Stimulated activated CD8-positive, alpha-beta memory T cell treated with anti-CD3 and anti-CD28 coated beads, Interleukin-12 subunit alpha, Interleukin-12 subunit beta, amount 100 ng/mL, for 24 hours (primary cell): ENCODE measurements around the gene MSL3B.

Experiments
- DNase-seq: peaks from one replicate; pipeline ENCODE4 v3.0.0-alpha.2; 2020; ENCODE audit errors: extremely low read depth

Gene MSL3B

DNA sequence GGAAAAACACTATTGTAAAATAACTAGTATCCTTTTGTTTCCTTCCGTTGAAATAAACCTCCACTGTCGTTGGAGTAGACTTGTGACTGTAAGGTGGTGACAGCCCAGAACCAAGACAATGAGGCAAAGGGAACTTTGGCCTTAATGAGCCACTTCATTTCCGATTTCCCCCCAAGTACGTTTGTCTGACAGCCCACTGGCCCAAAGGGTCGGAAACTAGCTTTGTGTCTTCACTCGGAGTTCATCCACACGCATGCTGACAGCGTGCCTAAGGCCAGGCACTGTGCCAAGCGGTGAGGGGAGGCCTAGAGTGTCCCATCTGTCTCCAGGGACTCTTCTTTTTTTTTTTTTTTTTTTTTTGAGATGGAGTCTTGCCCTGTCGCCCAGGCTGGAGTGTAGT lies 34.8 kb downstream of the MSL3B start:
- DNase-seq = no peak

DNA sequence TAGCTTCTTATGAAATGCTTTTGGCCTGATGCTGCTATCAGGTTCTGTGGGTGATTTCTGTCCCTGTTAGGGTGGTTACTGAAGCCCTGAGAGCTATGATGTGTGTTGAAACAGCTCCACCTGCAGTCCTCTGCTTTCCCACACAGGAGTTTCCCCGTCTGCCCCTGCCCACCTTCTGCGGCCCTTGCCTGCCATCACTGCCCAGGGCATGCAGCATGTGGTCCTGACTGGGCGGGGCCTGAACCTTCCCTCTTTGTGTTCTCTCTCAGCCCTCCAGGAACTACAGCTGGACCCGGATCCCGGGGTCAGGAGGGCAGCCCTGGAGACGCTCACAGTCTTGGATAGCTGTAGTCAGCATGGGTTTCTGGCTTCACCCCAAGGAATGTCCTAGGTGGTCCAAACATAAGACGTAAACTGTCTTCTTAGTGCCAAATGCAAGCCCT lies 35.3 kb downstream of the MSL3B start:
- no peak for DNase-seq

DNA sequence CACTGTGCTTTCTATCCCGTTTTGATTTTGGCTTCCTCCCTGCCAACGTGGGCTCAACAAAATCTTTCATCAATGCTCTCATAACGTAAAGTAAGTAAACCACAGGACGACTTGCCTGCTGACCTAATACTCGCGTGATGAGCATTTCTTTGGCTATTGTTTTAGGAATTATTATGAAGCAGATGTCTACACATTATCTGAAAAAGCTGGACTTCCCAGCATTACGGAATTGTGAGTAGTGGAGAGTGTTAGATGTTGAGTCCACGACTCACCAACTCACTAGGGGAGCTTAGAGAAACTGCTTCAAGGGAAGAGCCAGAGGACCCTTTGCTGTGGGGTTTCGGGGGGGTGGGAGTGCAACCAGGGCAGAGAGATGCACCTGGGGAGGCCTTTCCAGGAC lies 35.8 kb downstream of the MSL3B start:
- no peak for DNase-seq

DNA sequence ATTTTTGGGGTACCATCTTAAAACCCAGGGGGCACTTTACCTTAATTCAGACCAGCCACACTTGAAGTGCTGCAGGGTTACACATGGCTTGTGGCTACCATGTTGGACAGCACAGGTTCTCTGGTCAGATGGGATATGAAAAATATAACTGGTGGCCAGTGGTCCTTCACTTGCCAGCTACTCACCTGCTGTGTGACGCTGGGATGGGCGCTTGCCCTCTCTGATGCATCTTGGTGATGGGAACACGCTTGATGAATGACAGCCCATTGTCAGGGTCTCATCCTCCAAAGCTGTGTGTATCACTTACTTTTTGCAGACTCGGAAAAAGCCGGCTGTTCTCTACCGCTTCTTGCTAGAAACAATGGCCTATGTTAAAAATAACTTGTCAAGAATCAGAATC lies 36.3 kb downstream of the MSL3B start:
- no peak for DNase-seq

DNA sequence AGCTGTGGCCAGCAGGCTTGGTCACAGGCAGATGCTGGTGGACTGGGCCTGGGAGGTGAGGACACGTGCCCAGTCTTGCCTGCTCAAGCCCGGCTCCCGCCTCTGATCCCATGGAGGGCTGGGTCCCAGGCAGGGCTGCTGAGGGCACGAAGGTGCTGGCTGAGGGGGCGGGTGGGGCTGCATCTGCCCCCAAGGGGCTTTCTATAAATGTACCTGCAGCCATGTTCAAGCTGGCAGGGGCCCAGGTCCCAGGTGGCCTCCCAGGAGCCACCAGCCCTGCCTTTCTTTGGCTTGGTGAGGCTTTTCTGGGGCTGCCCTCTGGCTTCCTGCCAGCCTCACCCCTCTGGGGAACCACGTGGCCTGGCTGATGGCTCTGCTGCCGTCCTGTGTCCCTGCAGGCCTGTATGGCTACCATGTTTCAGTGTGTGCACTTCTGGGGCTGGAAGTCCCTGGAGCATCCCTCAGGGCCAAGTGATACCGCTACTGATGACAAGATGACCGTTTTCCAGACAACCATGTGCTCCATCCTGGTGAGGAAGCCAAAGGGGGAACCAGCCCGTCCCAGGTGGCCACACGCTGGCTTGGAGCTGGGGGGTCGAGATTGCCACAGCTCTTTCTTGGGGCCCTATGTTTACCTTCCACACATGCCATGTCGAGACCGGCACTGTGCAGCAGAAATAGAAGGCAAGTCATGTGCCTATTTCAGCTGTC lies 37.0 kb downstream of the MSL3B start:
- no peak for DNase-seq

DNA sequence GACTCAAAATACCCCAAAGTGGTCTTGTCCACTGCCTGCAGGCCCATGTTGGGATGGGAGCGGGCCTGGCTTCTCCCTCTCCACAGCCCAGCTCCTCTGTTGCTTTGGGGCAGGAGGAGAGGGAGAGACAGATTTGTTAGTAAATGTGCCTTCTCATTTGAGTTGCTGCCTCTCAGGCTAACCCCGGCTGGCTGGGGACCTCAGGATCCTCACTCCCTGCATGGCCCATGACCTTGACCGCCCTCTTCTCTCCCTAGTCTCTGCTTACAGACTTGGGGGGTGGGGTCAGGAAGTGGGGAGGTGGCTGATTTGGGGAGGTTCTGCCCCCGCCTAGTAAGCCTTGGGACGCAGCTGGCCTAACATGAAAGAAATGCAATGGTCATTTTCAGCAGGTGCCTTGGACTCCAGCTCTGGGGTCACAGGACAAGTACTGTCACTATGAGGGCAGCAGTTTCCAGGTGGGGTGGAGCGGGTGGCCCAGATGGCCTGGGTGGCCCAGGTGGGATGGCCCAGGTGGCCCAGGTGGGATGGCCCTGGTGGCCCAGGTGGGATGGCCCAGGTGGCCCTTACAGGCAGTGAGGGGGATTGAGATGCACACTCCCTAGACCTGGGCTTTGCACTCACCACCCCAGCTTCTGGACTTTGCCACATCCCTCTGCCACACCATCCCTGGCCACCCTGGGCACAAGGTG lies 37.9 kb downstream of the MSL3B start:
- no peak for DNase-seq

DNA sequence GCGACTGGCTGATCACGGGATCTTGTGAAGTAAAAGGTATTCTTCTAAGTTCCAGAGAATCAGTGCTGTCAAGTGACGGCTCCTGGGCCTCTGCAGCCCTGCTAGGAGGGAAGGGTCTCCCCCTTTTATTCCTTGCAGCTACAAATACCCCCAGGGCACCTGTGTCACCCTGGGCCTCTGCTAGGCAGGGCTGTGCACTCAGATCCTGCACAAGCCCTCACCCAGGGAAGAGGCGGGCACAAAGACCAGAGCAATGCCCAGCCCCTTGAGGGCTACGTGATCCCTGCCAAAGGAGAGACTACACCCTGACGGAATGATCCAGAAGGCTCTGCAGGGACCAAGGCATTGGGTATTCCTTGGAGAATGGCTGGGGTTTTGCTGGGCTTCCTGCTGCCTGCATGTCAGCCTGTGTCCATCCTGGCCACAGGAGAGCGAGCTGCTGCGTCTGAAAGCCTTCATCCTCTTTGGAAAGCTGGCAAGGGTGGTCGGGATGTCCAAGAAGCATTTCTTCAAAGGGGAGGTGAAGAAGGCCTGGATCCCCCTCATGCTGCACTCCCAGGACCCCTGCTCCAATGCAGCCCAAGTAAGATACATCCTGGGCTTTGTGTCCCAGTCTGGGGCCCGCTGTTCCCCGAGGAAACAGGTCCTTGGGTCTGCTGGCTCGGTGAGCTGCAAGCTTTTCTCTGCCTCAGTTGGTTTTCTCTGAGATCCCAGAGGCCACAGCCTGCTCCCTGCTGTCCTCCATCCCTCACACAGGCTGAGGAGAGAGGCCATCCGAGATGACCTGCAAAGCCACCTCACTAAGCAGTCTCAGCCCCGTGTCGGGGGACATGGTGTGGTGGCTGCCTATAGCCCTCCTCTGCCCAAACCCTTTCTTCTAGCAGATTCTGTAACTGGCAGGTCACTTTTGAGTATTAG lies 38.7 kb downstream of the MSL3B start:
- DNase-seq = no peak

DNA sequence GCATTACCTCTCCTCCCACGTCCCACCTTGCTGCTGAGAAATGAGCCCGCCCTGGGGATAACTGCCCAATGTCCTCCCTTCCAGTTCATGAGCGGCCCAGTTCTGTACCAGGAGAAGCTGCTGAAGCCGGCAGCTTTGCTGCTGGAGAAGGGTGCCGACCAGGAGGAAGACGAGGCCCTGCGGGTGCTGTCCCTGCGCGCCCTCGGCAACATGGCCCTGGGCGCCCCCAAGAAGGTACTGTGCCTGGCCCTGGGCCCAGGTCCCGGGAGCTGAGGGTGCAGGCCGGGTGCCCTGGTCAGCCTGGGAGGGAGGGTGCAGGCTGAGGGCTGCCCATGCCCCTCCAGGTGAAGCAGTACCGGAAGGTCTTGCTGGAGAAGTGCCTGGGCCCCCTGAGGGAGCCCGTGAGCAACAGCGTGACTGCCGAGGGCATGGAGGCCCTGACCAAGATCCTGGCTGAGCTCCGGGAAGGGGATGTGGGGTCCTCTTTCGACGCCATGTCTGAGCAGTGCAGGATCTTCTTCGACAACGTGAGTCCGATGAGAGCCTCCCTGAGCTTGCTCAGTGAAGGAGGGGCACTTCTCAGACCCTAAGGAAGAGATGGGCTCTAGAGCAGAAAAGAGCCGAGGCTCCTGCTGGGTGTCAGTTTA lies 39.5 kb downstream of the MSL3B start:
- no peak for DNase-seq

DNA sequence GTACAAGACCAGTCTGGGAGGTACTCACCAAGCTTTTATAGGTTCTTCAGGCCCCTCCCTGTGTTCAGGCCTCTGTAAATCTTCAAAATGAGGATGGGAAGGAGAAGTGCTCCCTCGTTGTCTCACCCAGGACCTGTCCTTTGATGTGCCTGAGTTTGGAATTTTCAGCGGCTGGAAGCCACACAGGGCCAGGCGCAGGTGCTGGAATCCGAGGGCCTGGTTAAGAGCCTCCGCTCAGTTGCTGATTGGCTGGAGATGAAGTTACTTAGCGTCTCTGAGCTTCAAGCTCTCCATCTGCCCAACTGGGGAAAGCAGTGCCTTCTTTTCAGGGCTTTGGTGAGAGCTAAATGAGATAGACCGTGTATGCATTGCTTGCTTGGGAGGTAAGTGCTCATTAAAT lies 43.8 kb downstream of the MSL3B start:
- DNase-seq = no peak

DNA sequence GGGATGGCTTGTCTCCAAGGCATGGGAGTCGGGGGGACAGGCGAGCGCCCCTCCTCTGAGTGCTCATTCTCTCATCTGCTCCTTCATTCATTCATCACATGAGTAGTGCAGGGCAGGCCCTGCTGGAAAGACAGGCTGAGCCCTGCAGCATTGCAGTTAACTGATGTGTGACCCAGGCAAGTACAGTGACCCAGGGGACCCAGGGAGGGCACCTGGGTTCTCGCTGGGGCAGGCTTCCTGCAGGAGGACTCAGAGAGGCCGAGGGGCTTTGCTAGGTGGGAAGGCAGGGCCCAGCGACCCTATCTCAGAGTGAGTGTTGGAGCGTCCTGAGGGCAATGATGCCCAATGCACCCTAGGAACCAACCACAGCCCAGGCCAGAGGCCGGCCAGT lies 44.5 kb downstream of the MSL3B start:
- DNase-seq = no peak

DNA sequence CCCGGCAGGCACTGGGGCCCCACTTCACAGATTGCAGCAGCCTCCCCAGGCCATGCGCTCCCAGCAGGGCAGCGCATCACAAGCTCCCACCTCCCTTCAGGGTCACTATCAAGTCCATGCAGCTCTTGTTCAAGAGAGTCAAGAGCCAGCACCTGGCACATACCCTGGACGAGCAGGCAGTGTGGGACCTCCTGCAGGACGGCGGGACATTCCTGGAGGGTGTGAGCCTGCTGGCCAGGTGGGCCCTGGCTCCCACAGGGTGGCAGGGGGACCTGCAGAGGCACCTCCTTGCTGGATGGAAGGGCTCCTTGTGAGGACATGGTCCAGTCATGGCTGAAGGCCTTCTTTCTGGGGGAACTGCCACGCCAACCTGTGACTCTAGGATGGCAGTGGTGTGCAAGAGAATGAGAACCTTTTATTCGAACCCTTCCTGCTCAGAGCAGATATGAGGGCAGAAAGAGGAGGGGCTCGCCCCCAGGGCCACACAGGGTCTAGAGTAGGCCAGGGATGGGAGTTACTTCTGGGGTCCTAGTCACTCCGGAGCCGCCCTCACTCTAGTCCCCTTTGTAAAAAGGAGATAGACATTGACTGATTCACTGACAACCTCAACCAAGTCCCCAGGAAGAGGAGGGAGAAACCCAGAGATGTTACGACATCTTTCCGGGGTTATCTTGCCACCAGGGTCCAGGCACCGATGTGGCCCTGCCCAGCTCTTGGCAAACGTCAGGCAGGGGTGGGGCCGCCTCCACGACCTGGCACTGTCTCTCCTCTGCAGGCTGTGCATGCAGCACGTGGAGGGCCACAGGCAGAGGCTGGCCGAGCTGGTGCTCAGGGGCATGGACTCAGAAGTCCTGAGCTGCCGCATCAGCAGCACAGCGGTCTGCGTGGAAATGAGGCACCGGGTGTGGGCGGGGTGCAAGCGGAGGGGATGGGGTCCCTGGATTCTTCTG lies 45.1 kb downstream of the MSL3B start:
- no peak for DNase-seq

DNA sequence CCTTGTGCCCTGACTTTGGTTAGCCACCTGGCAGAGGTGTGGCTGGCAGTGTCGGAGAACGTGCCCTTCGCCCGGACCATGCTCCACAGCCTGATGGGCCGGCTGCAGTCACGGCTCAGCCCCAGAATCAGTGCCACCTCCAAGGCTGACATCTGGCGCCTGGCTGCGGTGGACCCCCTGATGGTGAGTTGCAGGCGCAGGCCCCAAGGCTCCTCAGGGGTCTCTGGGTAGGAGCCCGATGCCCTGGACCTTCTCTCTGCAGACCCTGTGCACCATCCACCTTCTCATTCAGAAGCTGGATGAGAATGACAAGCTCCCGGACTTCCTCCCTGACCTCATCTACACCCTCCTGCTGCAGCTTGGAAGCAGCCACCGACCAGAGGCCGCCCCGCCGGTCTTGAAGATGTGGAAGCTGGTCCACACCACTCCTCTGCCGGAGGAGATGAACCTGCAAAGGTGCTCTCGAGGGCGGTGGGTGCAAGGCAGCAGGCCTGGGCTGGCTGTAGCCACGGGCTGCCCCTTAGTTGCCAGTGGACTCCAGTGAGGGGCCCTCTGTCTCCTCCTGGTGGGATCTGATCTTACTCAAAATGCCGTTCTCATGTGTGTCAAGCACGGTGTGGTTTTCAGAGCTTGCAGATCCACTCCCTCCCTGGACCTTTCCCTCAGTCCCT lies 46.0 kb downstream of the MSL3B start:
- DNase-seq = no peak

DNA sequence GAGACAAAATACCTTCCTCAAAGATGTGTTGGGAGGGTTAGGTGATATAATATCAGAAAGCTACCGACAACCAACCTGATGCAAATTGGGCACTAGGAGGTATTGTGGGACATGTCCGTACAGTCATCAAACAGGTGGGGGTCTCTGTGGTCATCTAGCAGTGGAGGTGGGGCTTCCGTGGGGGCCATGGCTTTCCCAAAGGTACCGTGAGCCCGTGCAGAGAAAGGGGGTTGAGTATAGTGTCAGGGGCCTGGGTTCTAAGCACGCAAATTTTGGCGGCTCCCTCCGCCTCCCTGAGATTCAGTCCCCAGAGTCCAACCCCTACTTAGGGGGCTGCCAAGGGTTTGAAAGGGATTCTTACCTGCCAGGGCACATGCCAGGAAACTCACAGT lies 46.5 kb downstream of the MSL3B start:
- DNase-seq = no peak

DNA sequence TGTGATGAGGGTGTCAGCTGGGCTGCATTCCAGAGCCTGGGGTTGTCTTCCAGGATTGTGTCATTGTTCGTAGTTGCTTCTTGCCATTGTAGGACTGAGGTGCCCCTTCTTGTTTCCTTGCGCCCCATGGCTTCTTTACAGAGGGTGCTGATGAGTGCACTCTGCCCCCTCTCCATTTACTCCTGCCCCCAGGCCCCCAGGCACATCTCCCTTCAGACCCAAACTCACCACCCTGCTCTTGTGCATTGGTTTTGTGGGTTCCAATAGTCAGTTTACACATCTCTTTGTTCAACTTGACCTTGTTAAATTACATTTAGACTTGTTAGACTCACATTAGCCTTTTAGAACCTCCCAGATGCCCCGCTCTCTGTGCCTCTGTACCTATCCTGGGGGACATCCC lies 47.0 kb downstream of the MSL3B start:
- no peak for DNase-seq

DNA sequence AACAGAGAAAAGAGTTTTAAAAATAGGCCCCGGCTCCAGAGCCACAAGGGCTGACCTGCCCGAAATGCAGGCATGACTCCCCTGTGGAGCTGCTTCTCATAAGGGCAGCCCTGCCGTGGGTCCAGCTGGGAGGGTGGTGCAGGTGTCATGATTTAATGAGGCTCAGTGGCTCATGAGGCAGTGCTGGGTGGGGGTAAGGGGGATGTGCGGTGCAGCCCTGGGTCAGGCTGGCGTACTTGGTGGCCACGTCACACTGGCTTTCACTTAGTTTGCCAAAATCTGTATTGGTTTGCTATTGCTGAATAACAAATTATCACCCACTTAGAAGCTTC lies 47.4 kb downstream of the MSL3B start:
- DNase-seq = no peak

DNA sequence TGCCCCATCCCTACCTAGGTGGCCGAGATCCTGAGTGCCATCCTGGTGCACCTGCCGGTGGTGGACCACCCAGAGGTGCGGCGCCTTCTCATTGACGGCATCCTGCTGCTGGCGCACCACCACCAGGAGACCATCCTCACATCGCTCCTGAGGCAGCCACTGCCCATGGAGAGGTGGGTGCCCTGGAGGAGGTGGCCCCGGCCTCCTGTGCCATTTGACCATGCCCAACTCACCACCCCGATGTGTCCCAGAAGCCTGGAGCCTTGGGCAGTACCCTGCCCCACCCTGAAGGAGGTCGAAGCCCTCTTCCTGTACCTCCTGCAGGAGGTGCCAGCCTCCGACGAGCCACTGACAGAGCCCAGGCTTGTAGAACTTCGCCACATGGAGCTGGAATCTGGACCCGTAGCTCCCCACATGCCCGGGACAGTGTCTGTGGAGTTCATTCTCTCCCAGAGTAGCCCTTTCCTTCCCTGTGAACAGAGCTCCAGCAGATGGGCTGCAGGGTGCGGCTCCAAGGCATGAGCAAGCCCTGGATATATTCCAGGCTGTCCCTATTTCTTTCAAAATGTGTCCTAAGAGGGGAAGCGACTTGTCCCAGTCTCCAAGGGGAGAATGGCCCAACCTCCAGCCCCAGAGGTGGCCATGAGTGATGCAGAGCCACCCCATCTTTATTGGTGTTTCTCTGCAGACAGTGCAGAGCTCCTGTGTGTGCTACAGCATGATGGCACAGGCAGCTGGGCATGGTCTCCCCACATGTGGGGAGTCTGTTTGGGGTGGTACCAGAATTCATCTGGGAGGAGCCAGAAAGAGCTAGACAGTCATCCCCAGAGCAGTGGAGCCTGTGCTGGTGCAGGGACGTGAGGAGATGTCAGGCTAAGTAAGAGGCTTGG lies 48.1 kb downstream of the MSL3B start:
- no peak for DNase-seq

DNA sequence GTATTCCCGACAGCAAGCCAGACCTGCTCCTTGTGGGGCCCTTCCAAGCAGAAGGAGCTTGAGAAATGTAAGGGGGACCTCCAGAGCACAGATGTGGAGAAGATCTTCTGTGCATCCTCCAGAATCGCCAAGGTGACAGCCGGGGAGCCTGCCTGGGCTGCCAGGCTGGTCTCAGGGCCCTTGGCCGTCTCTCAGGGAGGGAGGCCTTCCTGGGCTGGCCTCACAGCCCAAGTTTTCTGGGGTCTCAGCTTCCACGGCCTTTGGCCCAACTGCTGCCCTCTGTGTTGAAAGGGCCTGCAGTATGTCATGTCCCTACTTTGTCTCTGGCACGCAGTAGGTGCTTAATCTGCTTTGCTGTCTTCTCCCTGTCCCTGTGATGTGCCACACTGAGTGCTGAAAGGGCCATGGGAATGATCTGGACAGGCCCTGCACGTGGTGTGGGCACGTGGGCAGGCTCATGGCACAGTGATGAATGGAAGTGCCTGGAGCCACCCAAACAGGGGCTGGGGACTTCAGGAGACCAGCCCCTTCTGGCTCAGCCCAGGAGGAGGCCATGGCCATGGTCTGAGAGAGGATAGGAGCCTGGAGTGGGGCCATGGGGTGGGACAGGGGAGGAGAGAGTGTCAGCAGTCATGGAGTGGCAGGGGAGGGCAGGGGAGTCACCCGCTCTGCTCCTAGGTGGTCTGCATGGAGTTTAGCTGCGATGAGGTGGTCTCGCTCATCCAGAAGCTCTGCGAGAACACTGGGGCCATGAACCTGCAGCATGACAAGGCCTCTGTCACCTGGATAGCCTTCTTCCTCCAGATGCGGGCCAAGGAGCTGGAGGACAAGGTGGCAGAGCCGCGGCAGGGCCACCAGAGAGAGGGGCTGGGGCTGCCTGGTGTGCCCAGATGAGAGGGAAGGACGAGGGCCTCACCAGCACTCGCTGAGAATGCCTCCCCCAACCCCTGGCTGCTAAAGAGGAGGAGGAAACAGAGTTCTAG lies 49.3 kb downstream of the MSL3B start:
- DNase-seq = no peak

DNA sequence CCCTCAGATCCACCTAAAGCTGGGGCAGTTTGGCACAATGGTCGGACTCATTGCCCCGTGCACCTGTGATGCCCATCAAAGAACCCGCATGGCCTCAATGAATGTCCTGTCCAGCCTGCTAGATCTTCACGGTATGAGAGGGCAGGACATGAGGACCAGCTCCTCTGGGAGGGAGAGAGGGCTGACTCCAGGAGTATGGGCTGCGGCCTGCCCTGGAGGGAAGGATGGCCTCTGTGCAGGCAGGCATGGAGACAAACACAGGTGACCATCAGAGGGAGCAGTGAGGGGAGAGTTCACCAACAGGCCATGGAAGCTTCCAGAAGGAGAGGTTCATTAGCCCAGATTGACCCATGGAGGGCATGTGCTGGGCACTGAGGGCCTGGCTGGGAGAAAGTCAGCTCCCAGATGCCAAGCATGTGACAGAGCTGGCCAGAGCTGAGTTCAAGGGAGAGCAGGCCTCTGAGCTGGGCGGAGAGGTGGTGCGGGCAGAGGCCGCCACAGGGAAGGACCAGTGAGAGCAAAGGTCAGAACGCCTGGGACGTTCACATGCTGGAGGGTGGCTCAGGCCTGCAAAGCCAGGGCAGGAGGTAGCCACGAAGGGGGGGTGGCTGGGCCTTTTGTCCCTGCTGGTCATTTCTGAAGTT lies 50.1 kb downstream of the MSL3B start:
- no peak for DNase-seq
